Mesothelial cell of epicardium (in vitro differentiated cells): ENCODE data around the gene PTBP3. TPM values are rescaled to one million over a fixed set of nuclear protein-coding genes. Genes with fewer than 3 reads are reported as not detected.
A peak's percentile ranks its signal among the peaks of the same experiment; 100 is the strongest.

ENCODE experiments used
- DNase-seq, 2 experiments: peaks; one replicate each; pipeline ENCODE4 v3.0.0; 2021; ENCODE audit warnings: low spot score in 2 of 2; ENCODE audit not compliant: unreplicated experiment in 2 of 2
- H3K27ac Mint-ChIP-seq: 2 replicates; pipeline ENCODE4 v1.8.0; 2021; ENCODE audit warnings: mixed read lengths
- H3K27me3 Mint-ChIP-seq: 2 replicates; pipeline ENCODE4 v1.8.0; 2021; ENCODE audit warnings: low read depth, mixed read lengths
- H3K36me3 Mint-ChIP-seq: 2 replicates; pipeline ENCODE4 v1.8.0; 2021; ENCODE audit warnings: mixed read lengths
- H3K4me1 Mint-ChIP-seq: 2 replicates; pipeline ENCODE4 v1.8.0; 2021; ENCODE audit warnings: mixed read lengths
- H3K4me3 Mint-ChIP-seq: 2 replicates; pipeline ENCODE4 v1.8.0; 2021; ENCODE audit warnings: mild to moderate bottlenecking, moderate library complexity, mixed read lengths
- H3K9me3 Mint-ChIP-seq: 2 replicates; pipeline ENCODE4 v1.8.0; 2021; ENCODE audit warnings: mixed read lengths
- CTCF ChIP-seq: fragments of 200-600 bp; sonication (generic); IDR thresholded peaks from one replicate; pipeline ENCODE4 v1.5.0; 2021; ENCODE audit warnings: antibody characterized with exemption; ENCODE audit not compliant: unreplicated experiment
- total RNA-seq: library from RNA; stranded (reverse); gene quantifications from 3 replicates; pipeline ENCODE4 v1.2.1, GENCODE V29; 2021

The PTBP3 gene
- total RNA-seq, 1 donor from 2014 or later, result 41.6 TPM

DNA sequence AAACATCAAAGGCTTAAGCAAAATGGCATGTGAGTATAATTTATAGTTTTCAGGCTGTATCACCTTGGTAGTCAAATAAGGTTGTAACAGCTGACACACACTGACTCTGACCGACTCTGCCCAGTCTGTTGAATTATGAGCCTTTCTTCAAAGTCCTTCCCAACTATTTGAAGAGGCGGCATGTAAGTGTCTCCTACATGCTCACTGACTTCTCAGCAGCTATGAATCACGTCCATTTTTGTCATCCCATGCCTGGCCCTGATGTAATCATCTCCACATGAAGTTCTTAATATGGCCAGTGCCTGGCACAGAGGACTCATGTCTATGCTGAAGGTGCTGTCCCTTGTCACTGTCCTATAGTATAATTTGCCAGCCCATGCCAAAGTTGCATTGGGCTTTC is 5.1 kb upstream of the PTBP3 start:
- no peak for TF ChIP-seq CTCF
- DNase-seq, result no peak
- H3K27ac Mint-ChIP-seq, result no peak overlapping the region
- H3K4me1 Mint-ChIP-seq, result peaks cover 9% of the 10 kb centered on the region
- no peaks in the 10 kb centered on the region for H3K27me3 Mint-ChIP-seq
- no peaks in the 10 kb centered on the region for H3K9me3 Mint-ChIP-seq
- no peak overlapping the region for H3K4me3 Mint-ChIP-seq
- H3K36me3 Mint-ChIP-seq, result no peaks in the 10 kb centered on the region

- Mint-ChIP-seq H3K4me3 (no peak overlapping the region), H3K4me1 (peaks cover 9% of the 10 kb centered on the region), H3K27me3 (no peaks in the 10 kb centered on the region), H3K9me3 (no peaks in the 10 kb centered on the region), H3K36me3 (no peaks in the 10 kb centered on the region), H3K27ac (no peak overlapping the region)
- no peak for DNase-seq
- TF ChIP-seq CTCF, result no peak
Observed at GRCh38 chr9:112337547-112337946, 4.1 kb upstream of the PTBP3 start.

DNA sequence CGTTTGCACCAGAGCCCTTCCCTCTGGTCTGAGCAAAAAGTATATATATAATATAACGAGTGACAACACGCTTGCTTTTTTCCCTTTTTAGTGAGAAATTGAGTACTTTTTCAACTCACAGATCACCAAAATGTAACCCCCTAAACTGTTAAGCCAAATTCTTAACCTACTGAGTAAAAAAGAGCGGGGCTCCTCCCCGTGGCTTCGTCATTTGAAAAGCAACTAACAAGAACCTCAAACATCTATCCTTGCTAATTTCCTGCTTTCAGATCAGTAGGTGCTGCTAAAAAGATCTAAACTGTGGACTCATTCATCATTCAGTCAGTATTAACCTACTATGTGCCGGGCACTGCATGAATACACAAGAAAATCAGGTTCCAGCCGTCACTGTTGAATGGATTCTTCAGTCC is 1.0 kb upstream of the PTBP3 start:
- H3K27me3 Mint-ChIP-seq, result no peaks in the 10 kb centered on the region
- peak overlapping the region; percentile 99 for H3K27ac Mint-ChIP-seq
- H3K4me3 Mint-ChIP-seq, result peak overlapping the region; percentile 96
- DNase-seq, result no peak
- H3K4me1 Mint-ChIP-seq, result peaks cover 26% of the 10 kb centered on the region
- H3K36me3 Mint-ChIP-seq, result no peaks in the 10 kb centered on the region
- TF ChIP-seq CTCF, result no peak
- H3K9me3 Mint-ChIP-seq, result no peaks in the 10 kb centered on the region

DNA sequence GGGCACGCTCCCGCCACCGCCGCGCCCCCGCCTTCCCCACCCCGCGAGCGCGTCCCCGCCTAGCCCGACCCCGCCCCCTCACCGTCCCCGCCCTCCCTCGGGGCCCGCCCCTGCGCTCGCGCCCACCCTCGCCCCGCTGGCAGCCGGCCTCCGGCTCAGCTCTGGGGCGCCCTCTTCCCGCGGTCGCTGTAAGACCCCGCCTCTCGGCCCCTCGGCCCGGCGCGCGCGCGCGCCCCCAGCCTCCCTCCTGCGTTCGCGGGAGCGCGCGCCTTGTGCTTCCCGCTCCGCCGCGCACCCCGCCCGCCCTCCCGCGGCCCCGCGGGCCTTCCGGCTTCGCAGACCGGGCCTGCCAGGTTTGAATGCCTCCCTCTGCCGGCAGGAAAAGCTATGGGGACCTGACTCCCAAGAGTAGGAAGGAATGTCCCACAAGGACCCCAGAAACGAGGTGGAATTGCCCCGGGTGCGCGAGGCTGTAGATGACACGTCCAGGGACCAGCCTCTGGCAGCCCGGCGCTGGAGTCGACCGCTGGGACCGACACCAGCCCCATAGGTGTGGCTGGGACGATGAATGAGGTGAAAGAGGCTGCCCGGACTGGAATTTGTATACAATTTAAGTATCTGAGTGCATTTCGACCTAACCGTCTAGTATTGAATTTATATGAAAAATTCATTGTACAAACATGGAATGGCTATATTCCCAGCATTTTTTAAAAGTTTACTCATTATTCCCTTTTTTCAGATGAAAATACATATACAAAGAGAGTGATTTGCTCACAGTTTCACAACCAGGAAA is 416 bp upstream of the PTBP3 start:
- Mint-ChIP-seq H3K9me3 (no peaks in the 10 kb centered on the region), H3K36me3 (no peaks in the 10 kb centered on the region), H3K4me1 (peaks cover 26% of the 10 kb centered on the region), H3K27me3 (no peaks in the 10 kb centered on the region), H3K4me3 (peak overlapping the region; percentile 96), H3K27ac (peak overlapping the region; percentile 99)
- TF ChIP-seq CTCF, result peak; percentile 31
- DNase-seq, result peak; percentile 92 to 98

DNA sequence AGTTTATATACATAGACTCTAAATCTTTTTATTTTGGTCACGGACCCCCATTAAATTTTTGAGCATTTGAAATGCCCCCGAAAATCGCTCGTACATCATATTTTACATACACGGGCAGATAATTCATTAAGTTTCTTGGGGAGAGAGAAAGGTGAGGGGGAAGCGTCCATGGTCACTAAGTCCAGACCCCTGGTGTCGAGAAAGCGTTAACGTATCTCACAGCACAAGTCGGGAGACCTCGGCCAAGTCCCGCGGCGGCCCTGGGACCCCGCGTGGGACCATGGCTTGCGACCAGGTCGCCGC is 794 bp downstream of the PTBP3 start:
- peak overlapping the region; percentile 96 for H3K27ac Mint-ChIP-seq
- no peaks in the 10 kb centered on the region for H3K9me3 Mint-ChIP-seq
- no peak for TF ChIP-seq CTCF

More for the DNA sequence above, 794 bp downstream of the PTBP3 start:
- peaks cover 33% of the 10 kb centered on the region for H3K4me1 Mint-ChIP-seq
- no peak for DNase-seq
- no peaks in the 10 kb centered on the region for H3K27me3 Mint-ChIP-seq
- H3K4me3 Mint-ChIP-seq, result peak overlapping the region; percentile 92
- peaks cover 1% of the 10 kb centered on the region for H3K36me3 Mint-ChIP-seq
